ENCODE results near the gene FAM174C.

Gene FAM174C

GRCh38 chr19:1251330-1252220 lies 23.8 kb upstream of the FAM174C start:
- peak; percentile 78 for DNase-seq

DNA sequence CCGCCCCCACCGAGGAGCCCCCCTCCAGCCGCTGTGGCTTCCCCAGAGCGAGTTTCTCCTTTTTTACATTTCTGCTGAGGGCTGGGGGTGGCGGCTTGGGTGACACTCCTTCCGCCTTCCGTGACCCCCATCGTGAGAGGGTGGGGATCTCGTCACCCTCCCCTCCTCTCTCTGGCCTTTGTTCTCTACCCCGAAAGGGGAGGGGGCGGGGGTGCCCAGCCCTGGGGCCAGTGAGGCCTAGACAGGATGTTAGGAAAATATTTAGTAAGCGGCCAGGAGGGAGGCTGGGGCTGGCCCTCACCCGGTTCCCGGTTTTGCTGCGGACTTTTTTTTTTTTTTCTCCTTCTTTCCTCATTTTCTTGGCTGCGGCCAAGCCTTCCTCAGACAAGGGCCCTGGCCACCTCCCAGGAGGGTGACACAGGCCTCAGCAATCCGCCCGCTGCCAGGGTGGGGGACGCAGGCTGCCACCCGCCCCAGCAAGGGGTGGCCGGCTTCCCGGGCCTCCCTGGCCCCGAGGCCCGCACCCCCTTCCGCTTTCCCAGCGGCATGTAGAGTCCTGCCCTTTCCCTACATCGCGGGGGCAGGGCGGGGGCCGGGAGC lies 23.0 kb upstream of the FAM174C start:
- DNase-seq = peak; percentile 98

- peak; percentile 99 for DNase-seq
Measured at GRCh38 chr19:1252821-1253513, 22.4 kb upstream of the FAM174C start.

DNA sequence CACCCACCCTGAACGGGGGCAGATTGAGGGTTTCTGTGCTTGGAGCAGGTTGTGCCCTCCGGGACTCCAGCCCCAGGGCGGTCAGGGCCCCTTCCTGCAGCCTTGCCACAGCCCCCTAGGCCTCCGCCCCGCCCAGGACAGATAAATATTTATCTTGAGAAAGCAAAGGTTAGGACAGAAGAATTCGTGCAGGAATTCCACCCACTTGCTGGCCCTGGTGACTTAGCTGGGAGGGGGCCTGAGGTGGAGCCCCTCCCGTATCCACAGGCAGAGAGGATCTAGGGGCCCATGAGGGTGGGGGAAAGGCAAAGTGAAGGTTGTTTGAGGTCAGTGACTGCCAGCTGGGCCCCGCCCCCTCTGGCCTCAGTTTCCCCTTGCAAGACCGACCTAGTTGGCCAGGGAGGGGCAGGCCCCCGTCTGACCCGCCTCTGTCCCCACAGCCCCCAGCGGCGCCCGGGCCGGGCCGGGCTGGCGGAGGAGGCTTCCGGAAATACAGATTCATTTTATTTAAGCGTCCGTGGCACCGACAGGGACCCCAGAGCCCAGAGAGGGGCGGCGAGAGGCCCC lies 21.7 kb upstream of the FAM174C start:
- DNase-seq = no peak

- DNase-seq = no peak
Measured at GRCh38 chr19:1254081-1254527, 21.2 kb upstream of the FAM174C start.

- no peak for DNase-seq
Measured at GRCh38 chr19:1254530-1255185, 20.7 kb upstream of the FAM174C start.

DNA sequence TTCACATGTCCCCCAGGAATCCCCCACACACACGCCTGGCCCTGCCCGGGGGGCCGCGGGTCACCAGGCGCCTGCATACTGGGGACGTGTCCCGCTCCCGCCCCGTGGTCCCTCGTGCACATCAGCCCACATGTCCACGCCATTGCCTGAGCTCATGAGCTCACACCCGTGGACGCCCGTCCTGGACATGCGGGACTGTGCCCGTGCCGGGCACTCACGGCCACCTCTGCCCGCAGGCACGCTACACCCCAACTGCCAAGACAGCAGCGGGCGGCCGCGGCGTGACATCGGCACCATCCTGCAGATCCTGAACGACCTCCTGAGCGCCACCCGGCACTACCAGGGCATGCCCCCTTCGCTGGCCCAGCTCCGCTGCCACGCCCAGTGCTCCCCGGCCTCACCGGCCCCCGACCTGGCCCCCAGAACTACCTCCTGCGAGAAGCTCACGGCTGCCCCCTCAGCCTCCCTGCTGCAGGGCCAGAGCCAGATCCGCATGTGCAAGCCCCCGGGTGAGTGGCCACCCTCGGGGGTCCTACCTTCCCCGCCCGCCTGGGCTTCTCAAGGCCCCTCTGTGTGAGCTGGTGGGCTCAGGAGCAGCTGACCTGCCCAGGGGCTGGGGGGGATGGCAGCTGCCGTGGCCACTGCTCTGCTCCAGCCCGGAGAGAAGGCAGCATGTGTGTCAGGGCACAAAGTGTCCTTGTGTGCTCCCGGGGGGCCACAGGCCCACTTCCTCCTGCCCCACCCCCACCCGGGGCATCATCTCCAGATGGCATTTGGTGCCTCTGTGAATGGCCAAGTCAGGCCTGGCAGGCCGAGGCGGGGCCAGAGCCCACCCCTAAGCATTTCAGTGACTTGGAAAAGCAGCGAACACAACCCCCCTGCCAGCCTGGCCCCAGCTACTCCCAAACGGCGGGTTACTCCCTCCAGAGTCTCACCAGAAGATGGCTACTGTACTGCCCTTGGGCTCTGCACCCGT lies 19.9 kb upstream of the FAM174C start:
- DNase-seq = no peak

DNA sequence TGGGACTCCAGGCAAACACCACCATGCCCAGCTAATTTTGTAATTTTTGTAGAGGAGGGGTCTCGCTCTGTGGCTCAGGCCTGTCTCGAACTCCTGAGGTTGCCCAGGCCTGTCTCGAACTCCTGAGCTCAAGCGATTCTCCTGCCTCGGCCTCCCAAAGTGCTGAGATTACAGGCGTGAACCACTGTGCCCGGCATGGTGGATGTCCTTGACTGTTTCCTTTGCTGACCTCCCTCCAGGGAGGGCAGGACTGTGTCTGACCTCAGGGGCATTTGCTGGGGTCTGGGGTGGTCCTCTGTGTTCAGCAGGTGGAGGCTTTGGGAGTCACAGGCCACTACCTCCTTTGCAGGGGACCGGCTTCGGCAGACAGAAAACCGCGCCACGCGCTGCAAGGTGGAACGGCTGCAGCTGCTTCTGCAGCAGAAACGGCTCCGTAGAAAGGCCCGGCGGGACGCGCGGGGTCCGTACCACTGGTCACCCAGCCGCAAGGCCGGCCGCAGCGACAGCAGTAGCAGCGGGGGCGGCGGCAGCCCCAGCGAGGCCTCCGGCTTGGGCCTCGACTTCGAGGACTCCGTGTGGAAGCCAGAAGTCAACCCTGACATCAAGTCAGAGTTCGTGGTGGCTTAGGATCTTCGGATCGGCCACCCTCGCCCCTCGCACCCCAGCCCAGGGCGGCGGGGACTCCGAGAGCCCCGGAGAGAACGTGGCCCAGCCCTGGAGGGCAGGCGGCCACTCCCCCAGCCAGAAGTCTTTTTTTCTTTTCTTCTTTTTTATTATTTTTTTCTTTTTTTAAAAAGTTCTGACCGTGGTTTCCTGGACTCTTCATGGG lies 18.5 kb upstream of the FAM174C start:
- no peak for DNase-seq

- no peak for DNase-seq
Measured at GRCh38 chr19:1257475-1258162, 17.7 kb upstream of the FAM174C start.

- DNase-seq = no peak
Measured at GRCh38 chr19:1258163-1258492, 17.2 kb upstream of the FAM174C start.

DNA sequence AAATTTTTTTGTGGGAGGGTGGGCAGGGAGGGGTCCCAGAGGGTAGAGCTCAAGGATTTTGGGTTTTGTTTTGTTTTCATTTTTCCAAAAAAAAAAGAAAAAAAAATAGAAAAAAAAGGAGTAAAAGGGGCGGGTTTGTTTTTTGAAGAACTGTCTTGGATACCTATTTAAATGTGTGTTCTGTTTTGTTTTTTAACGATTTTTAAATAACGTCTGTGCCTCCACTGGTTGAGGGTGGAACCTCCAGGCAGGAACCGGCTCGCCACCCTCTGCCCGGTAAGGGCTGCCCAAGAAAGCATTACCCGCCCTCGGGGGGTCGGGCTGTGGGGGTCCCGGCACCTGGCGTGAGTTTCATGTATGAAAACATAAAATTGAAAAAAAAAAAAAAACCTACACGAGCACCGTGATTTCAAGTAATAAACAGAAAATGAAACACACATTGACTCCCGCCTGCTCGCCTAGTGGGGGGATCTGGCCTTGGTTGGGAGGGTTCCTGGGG lies 16.6 kb upstream of the FAM174C start:
- no peak for DNase-seq

DNA sequence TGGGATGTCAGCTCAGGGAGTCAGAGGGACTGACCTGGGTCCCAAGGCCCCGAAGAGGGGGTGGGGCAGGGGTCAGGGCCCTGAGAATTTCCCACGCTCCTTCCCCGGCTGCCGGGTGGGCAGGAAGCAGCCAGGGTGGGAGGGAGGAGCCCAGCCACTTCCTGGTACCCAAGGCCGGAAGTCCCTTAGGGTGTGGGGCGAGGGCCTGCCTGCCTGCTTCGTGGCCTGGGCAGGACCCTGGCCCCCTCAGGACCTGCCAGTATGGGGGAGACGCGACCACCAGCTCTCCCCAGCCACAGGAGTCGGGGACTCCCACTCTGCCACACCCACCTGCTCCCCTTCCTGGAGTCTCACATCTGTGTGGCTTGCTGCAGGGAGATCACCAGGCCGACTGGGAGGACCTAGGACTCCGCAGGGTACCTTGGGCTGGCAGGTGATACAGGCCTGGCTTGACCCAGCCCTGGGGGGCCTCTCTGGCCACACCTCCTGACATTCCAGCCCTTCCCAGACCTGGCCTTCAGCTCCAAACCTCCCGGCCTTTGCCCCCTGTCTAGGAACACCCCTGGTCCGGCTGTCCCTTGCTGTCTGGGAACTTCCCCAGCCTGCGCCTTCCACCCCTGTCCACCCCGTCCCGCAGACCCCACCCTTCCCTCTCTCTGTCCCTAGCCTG lies 16.0 kb upstream of the FAM174C start:
- DNase-seq = peak; percentile 70

DNA sequence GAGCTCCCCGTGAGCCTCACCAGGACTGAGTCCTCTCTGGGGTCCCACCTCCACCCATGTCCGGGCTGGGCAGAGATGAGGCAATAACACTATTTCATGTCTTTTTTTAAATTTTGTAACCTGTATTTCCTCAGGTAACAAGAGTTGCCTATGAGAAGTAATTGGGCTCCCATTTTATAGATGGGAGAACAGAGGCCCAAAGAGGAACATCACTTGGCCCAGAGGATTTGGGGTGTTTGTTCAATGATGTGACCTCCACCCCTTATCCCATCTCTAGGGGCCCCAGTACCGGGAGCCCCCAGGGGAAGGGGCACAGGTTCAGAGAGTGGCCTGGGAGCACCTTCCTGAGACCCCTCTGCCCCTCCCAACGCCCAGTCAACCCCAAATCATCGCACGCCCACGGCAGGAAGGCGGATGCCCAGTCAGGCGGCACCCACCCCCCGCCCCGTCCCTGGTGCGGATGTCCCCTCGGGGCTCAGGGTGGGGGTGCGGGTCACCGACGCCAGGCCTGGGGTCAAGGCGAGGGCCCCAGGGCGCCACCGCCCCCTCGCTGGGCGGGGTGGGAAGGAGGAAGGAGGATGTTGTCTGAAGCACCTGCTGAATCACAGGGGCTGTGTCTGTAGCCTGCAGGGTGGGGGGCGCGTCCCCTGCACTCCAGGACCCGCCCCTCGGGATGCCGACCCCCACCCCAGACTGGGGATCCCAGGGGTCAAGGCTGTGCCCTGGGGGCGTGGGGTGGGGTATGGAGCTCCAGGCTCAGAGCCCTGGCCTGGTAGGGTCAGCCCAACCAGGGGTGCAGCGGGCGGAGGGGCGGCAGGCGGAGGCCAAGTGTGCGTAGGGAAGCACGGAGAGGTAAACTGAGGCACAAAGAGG lies 15.2 kb upstream of the FAM174C start:
- DNase-seq = no peak

GRCh38 chr19:1260749-1261537 lies 14.4 kb upstream of the FAM174C start:
- DNase-seq = peak; percentile 94

- DNase-seq = no peak
Measured at GRCh38 chr19:1261538-1261797, 13.9 kb upstream of the FAM174C start.

GRCh38 chr19:1261798-1262622 lies 13.3 kb upstream of the FAM174C start:
- no peak for DNase-seq

Measured in fibroblast of skin of back (primary cell).